Activated naive CD4-positive, alpha-beta T cell treated with anti-CD3 and anti-CD28 coated beads for 36 hours (primary cell): ENCODE results near the gene SERPINB6. TPM values are rescaled to one million over a fixed set of nuclear protein-coding genes. Genes with fewer than 3 reads are reported as not detected.

Experiments used
- CTCF ChIA-PET: fragments of 350-600 bp; sonication (Branson Sonifier 250); formaldehyde crosslinking; loops from one replicate; lab custom pipeline; 2021; ENCODE audit warnings: antibody characterized with exemption; lab: Charles Lee
- DNase-seq: peaks from one replicate; pipeline ENCODE4 v3.0.0-alpha.2; 2020
- H3K27ac Mint-ChIP-seq: one replicate; pipeline ENCODE4 v1.8.0; 2021; ENCODE audit warnings: mild to moderate bottlenecking, mixed read lengths
- H3K27me3 Mint-ChIP-seq: one replicate; pipeline ENCODE4 v1.8.0; 2021; ENCODE audit warnings: low read depth, mixed read lengths
- H3K36me3 Mint-ChIP-seq: one replicate; pipeline ENCODE4 v1.8.0; 2021; ENCODE audit warnings: low read depth, mixed read lengths
- H3K4me1 Mint-ChIP-seq: one replicate; pipeline ENCODE4 v1.8.0; 2021; ENCODE audit warnings: low read depth, mixed read lengths
- H3K4me3 Mint-ChIP-seq: one replicate; pipeline ENCODE4 v1.8.0; 2021; ENCODE audit warnings: mild to moderate bottlenecking, moderate library complexity, mixed read lengths
- H3K9me3 Mint-ChIP-seq: one replicate; pipeline ENCODE4 v1.8.0; 2021; ENCODE audit warnings: mixed read lengths
- intact Hi-C: fragments of 100-400 bp; cut with micrococcal nuclease; formaldehyde crosslinking; loops from one replicate; pipeline ENCODE4 v1.15.1; 2023
- total RNA-seq, 2 experiments: library from RNA; stranded (reverse); gene quantifications; one replicate each; pipeline ENCODE4 v1.2.3, GENCODE V29; 2021

Gene SERPINB6
- total RNA-seq, 2 experiments from 2014 or later: 31.2 to 31.4 TPM

- Mint-ChIP-seq H3K9me3 (no peaks in the 10 kb centered on the region), H3K36me3 (no peaks in the 10 kb centered on the region), H3K27me3 (no peaks in the 10 kb centered on the region), H3K4me1 (peaks cover 20% of the 10 kb centered on the region), H3K4me3 (no peak overlapping the region), H3K27ac (no peak overlapping the region)
- CTCF ChIA-PET: interaction anchor here (1.3 kb wide), 1 partner anchor 9 kb away, joined by 4 read pairs; no protein-coding TSS in a partner anchor
- intact Hi-C loops: no loop called here
- no peak for DNase-seq
These were observed 9.9 kb downstream of the SERPINB6 start for GRCh38 chr6:2961506-2961905.

- H3K4me1 Mint-ChIP-seq: peaks cover 18% of the 10 kb centered on the region
- no peaks in the 10 kb centered on the region for H3K27me3 Mint-ChIP-seq
- H3K27ac Mint-ChIP-seq: no peak overlapping the region
- no peak overlapping the region for H3K4me3 Mint-ChIP-seq
- H3K36me3 Mint-ChIP-seq: peaks cover 2% of the 10 kb centered on the region
- CTCF ChIA-PET: interaction anchor here (1.3 kb wide), 1 partner anchor 8 kb away, joined by 4 read pairs; no protein-coding TSS in a partner anchor
- H3K9me3 Mint-ChIP-seq: no peaks in the 10 kb centered on the region
- no peak for DNase-seq
- intact Hi-C loops: no loop called here
These were observed 10.4 kb downstream of the SERPINB6 start for GRCh38 chr6:2960935-2961334.

- Mint-ChIP-seq H3K9me3 (no peaks in the 10 kb centered on the region), H3K4me3 (no peak overlapping the region), H3K36me3 (peaks cover 2% of the 10 kb centered on the region), H3K27ac (no peak overlapping the region), H3K4me1 (peaks cover 18% of the 10 kb centered on the region), H3K27me3 (no peaks in the 10 kb centered on the region)
- intact Hi-C loops: no loop called here
- CTCF ChIA-PET: interaction anchor here (1.3 kb wide), 1 partner anchor 8 kb away, joined by 4 read pairs; no protein-coding TSS in a partner anchor
- no peak for DNase-seq
These were observed 11.3 kb downstream of the SERPINB6 start for GRCh38 chr6:2959909-2960719.

- Mint-ChIP-seq H3K9me3 (no peaks in the 10 kb centered on the region), H3K4me1 (peaks cover 18% of the 10 kb centered on the region), H3K27me3 (no peaks in the 10 kb centered on the region), H3K4me3 (no peak overlapping the region), H3K36me3 (peaks cover 6% of the 10 kb centered on the region), H3K27ac (no peak overlapping the region)
- CTCF ChIA-PET: interaction anchor here (0.5 to 0.6 kb wide), 3 partner anchors 8 to 207 kb away, joined by 3 to 6 read pairs (median 6); no protein-coding TSS in a partner anchor
- DNase-seq: no peak
- intact Hi-C loops: no loop called here
These were observed 12.6 kb downstream of the SERPINB6 start for GRCh38 chr6:2958776-2959175.

- CTCF ChIA-PET: interaction anchor here (0.6 kb wide), 1 partner anchor 27 kb away, joined by 6 read pairs; no protein-coding TSS in a partner anchor
- Mint-ChIP-seq H3K4me1 (peaks cover 18% of the 10 kb centered on the region), H3K27ac (no peak overlapping the region), H3K9me3 (no peaks in the 10 kb centered on the region), H3K36me3 (peaks cover 7% of the 10 kb centered on the region), H3K27me3 (no peaks in the 10 kb centered on the region), H3K4me3 (no peak overlapping the region)
- peak; percentile 29 for DNase-seq
- intact Hi-C loops: no loop called here
These were observed 13.0 kb downstream of the SERPINB6 start for GRCh38 chr6:2958331-2958711.

GRCh38 chr6:2957696-2958330 lies 13.6 kb downstream of the SERPINB6 start:
- intact Hi-C loops: no loop called here
- H3K36me3 Mint-ChIP-seq: peaks cover 9% of the 10 kb centered on the region
- H3K4me3 Mint-ChIP-seq: no peak overlapping the region
- no peaks in the 10 kb centered on the region for H3K27me3 Mint-ChIP-seq
- H3K27ac Mint-ChIP-seq: no peak overlapping the region
- H3K4me1 Mint-ChIP-seq: peaks cover 17% of the 10 kb centered on the region
- H3K9me3 Mint-ChIP-seq: no peaks in the 10 kb centered on the region
- no peak for DNase-seq
- CTCF ChIA-PET: interaction anchor here (0.6 to 0.9 kb wide), 2 partner anchors 14 to 28 kb away, joined by 4 to 6 read pairs; no protein-coding TSS in a partner anchor

- no peak for DNase-seq
- intact Hi-C loops: no loop called here
- no peak overlapping the region for H3K4me3 Mint-ChIP-seq
- no peaks in the 10 kb centered on the region for H3K9me3 Mint-ChIP-seq
- H3K36me3 Mint-ChIP-seq: peaks cover 13% of the 10 kb centered on the region
- H3K27ac Mint-ChIP-seq: no peak overlapping the region
- no peaks in the 10 kb centered on the region for H3K27me3 Mint-ChIP-seq
- CTCF ChIA-PET: interaction anchor here (0.7 to 1.1 kb wide), 4 partner anchors 15 to 132 kb away, joined by 3 to 5 read pairs (median 4); no protein-coding TSS in a partner anchor
- peaks cover 14% of the 10 kb centered on the region for H3K4me1 Mint-ChIP-seq
These were observed 14.3 kb downstream of the SERPINB6 start for GRCh38 chr6:2956930-2957685.

GRCh38 chr6:2953098-2953497 lies 18.3 kb downstream of the SERPINB6 start:
- DNase-seq: no peak
- Mint-ChIP-seq H3K27me3 (no peaks in the 10 kb centered on the region), H3K9me3 (no peaks in the 10 kb centered on the region), H3K4me3 (no peak overlapping the region), H3K27ac (no peak overlapping the region), H3K4me1 (peaks cover 13% of the 10 kb centered on the region), H3K36me3 (peaks cover 16% of the 10 kb centered on the region)
- intact Hi-C loops: no loop called here
- CTCF ChIA-PET: interaction anchor here (0.6 to 6.1 kb wide), 13 partner anchors 8 to 223 kb away, joined by 3 to 45 read pairs (median 5); partner anchors contain the start of gene SERPINB1

- Mint-ChIP-seq H3K27ac (no peak overlapping the region), H3K36me3 (peaks cover 16% of the 10 kb centered on the region), H3K4me3 (no peak overlapping the region), H3K27me3 (no peaks in the 10 kb centered on the region), H3K4me1 (peaks cover 8% of the 10 kb centered on the region), H3K9me3 (no peaks in the 10 kb centered on the region)
- CTCF ChIA-PET: interaction anchor here (0.6 to 6.1 kb wide), 16 partner anchors 8 to 224 kb away, joined by 3 to 45 read pairs (median 4); partner anchors contain the start of gene SERPINB1
- DNase-seq: peak; percentile 43
- intact Hi-C loops: no loop called here
These were observed 18.7 kb downstream of the SERPINB6 start for GRCh38 chr6:2952557-2953095.

GRCh38 chr6:2951728-2952127 lies 19.6 kb downstream of the SERPINB6 start:
- intact Hi-C loops: no loop called here
- Mint-ChIP-seq H3K27ac (no peak overlapping the region), H3K4me3 (no peak overlapping the region), H3K4me1 (peaks cover 9% of the 10 kb centered on the region), H3K27me3 (no peaks in the 10 kb centered on the region), H3K9me3 (no peaks in the 10 kb centered on the region), H3K36me3 (peaks cover 16% of the 10 kb centered on the region)
- CTCF ChIA-PET: interaction anchor here (0.7 to 6.1 kb wide), 14 partner anchors 8 to 225 kb away, joined by 3 to 45 read pairs (median 4); no protein-coding TSS in a partner anchor
- DNase-seq: no peak

- no peak overlapping the region for H3K27ac Mint-ChIP-seq
- no peak for DNase-seq
- H3K27me3 Mint-ChIP-seq: no peaks in the 10 kb centered on the region
- intact Hi-C loops: no loop called here
- H3K36me3 Mint-ChIP-seq: peaks cover 14% of the 10 kb centered on the region
- CTCF ChIA-PET: interaction anchor here (0.6 to 6.1 kb wide), 6 partner anchors 8 to 104 kb away, joined by 3 to 45 read pairs (median 5); no protein-coding TSS in a partner anchor
- H3K9me3 Mint-ChIP-seq: no peaks in the 10 kb centered on the region
- peaks cover 9% of the 10 kb centered on the region for H3K4me1 Mint-ChIP-seq
- no peak overlapping the region for H3K4me3 Mint-ChIP-seq
These were observed 20.7 kb downstream of the SERPINB6 start for GRCh38 chr6:2950713-2951112.
